ENCODE data around the gene TMBIM6.

Gene TMBIM6

DNA sequence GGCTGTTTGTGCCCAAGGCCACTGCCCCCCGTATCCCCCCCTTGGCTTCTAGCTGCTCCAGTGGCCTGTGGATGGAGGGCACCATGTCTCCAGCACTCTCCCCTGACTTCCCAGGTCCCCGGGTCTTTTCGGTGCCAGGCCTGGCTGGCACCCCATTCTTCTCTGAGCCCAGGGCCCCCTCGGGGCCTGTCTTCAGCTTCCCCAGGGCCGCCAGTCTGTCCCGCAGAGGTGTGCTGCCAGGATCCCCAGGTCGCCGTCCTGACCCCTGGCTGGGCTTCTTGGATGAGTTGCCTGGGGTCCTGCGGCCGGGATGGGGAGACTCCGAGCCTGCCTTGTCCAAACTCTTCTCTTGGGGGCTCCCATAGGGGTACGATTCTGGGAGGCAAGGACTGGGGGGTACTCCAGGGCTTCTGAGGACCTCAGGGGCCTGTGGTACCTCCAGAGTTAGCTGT is 54.3 kb downstream of the TMBIM6 start:
- Histone ChIP-seq H3K79me2 (ENCODE audit: control insufficient read depth, insufficient read depth, low read length, poor library complexity) (no peaks in the 10 kb centered on the region), H2BK120ac (ENCODE audit: insufficient read depth, low read length, poor library complexity) (no peak overlapping the region), H3K4me3 (ENCODE audit: low read depth, low read length) (no peak overlapping the region), H3K23ac (ENCODE audit: low read length) (no peak overlapping the region), H2BK12ac (ENCODE audit: low read length) (no peak overlapping the region), H3K4me1 (ENCODE audit: control insufficient read depth in 1 of 2, insufficient read depth in 2 of 2, low read length in 2 of 2) (no peaks in the 10 kb centered on the region), H3K27me3 (ENCODE audit: insufficient read depth, low read length) (no peaks in the 10 kb centered on the region), H3K79me1 (ENCODE audit: low read length) (no peaks in the 10 kb centered on the region), H3K9me3 (ENCODE audit: insufficient read depth, low read depth, low read length) (no peaks in the 10 kb centered on the region), H4K91ac (ENCODE audit: low read depth, low read length) (no peak overlapping the region), H2AK5ac (ENCODE audit: low read length) (no peak overlapping the region), H3K36me3 (ENCODE audit: control insufficient read depth in 1 of 2, insufficient read depth in 2 of 2, low read length in 2 of 2) (peaks cover 69 to 73% of the 10 kb centered on the region in 2 experiments), H3K14ac (ENCODE audit: low read length) (no peak overlapping the region), H3K18ac (ENCODE audit: low read length) (no peak overlapping the region), H4K12ac (ENCODE audit: low read depth, low read length) (no peak overlapping the region), H2AFZ (ENCODE audit: insufficient read depth, low read length, poor library complexity) (no peak overlapping the region), H3K9ac (ENCODE audit: low read length) (no peak overlapping the region), H3K27ac (ENCODE audit: low read depth, low read length) (no peak overlapping the region), H4K8ac (ENCODE audit: low read depth, low read length) (no peak overlapping the region), H2BK5ac (ENCODE audit: low read depth, low read length, poor library complexity) (no peak overlapping the region), H3K4me2 (ENCODE audit: low read length) (no peak overlapping the region), H3K4ac (ENCODE audit: low read depth, low read length) (no peak overlapping the region)
- no peak for DNase-seq
- no CpG with 5 or more reads among the region's 12 CpGs for WGBS (ENCODE audit: extremely low coverage, insufficient coverage, insufficient read length)

- H4K91ac ChIP-seq (ENCODE audit: low read depth, low read length): no peak overlapping the region
- no peak overlapping the region for H2AK5ac ChIP-seq (ENCODE audit: low read length)
- H2BK12ac ChIP-seq (ENCODE audit: low read length): no peak overlapping the region
- DNase-seq: no peak
- H3K18ac ChIP-seq (ENCODE audit: low read length): no peak overlapping the region
- H2BK5ac ChIP-seq (ENCODE audit: low read depth, low read length, poor library complexity): no peak overlapping the region
- H3K4me3 ChIP-seq (ENCODE audit: low read depth, low read length): no peak overlapping the region
- H4K12ac ChIP-seq (ENCODE audit: low read depth, low read length): no peak overlapping the region
- H4K8ac ChIP-seq (ENCODE audit: low read depth, low read length): no peak overlapping the region
- H3K14ac ChIP-seq (ENCODE audit: low read length): no peak overlapping the region
- no peak overlapping the region for H3K4ac ChIP-seq (ENCODE audit: low read depth, low read length)
- no peak overlapping the region for H3K23ac ChIP-seq (ENCODE audit: low read length)
- WGBS (ENCODE audit: extremely low coverage, insufficient coverage, insufficient read length): no CpG with 5 or more reads among the region's 12 CpGs
- no peak overlapping the region for H3K4me2 ChIP-seq (ENCODE audit: low read length)
- peaks cover 73 to 76% of the 10 kb centered on the region in 2 experiments for H3K36me3 ChIP-seq (ENCODE audit: control insufficient read depth in 1 of 2, insufficient read depth in 2 of 2, low read length in 2 of 2)
- no peak overlapping the region for H3K9ac ChIP-seq (ENCODE audit: low read length)
- no peak overlapping the region for H2BK120ac ChIP-seq (ENCODE audit: insufficient read depth, low read length, poor library complexity)
- H2AFZ ChIP-seq (ENCODE audit: insufficient read depth, low read length, poor library complexity): no peak overlapping the region
- H3K27ac ChIP-seq (ENCODE audit: low read depth, low read length): no peak overlapping the region
- no peaks in the 10 kb centered on the region for H3K27me3 ChIP-seq (ENCODE audit: insufficient read depth, low read length)
- H3K79me1 ChIP-seq (ENCODE audit: low read length): no peaks in the 10 kb centered on the region
- H3K9me3 ChIP-seq (ENCODE audit: insufficient read depth, low read depth, low read length): peaks cover 2% of the 10 kb centered on the region
- H3K79me2 ChIP-seq (ENCODE audit: control insufficient read depth, insufficient read depth, low read length, poor library complexity): no peaks in the 10 kb centered on the region
- H3K4me1 ChIP-seq (ENCODE audit: control insufficient read depth in 1 of 2, insufficient read depth in 2 of 2, low read length in 2 of 2): no peaks in the 10 kb centered on the region
These were observed 54.8 kb downstream of the TMBIM6 start for GRCh38 chr12:49796155-49796554.

DNA sequence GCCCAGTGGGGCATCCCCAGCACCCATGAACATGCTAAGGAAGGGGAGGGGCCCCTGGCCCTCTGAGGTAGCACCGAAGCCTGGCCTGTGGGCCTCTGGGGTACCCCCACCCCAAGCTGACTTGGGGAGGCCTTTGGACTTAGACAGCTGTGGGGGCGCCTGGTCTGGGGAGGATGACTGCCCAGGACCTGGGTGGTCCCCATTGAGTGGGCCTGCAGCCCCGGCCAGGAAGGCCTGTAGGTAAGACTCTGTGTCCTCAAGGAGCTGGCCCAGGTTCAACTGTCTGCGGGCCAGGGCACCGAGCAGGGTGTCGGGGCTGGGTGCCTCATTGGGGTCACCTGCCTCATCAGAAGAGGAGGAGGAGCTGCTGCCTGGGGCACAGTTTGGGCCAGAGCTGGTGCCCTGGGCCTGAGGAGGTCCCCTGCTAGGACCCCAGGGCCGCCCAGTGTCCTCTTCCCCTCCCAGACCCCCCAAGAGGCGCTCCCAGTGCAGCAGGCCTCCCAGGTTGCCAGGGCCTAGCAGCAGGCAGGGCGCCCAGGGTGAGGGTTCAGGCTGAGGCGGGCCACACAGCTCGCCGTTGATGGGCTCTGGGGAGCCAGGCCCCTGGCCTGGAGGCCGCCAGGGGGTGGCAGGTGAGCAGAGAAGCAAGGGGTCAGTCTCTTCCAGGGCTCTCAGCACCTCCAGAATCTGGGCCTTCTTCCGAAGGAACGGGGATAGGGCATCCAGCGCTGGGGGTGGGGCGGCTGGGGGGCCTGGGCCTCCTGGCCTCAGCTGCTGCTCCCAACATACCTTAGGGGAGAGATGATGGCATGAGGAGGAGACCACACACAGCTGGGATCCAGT is 55.5 kb downstream of the TMBIM6 start:
- no peaks in the 10 kb centered on the region for H3K27me3 ChIP-seq (ENCODE audit: insufficient read depth, low read length)
- no peak overlapping the region for H3K9ac ChIP-seq (ENCODE audit: low read length)
- no peak overlapping the region for H2BK12ac ChIP-seq (ENCODE audit: low read length)
- no peaks in the 10 kb centered on the region for H3K79me2 ChIP-seq (ENCODE audit: control insufficient read depth, insufficient read depth, low read length, poor library complexity)
- H3K4me3 ChIP-seq (ENCODE audit: low read depth, low read length): no peak overlapping the region
- H4K12ac ChIP-seq (ENCODE audit: low read depth, low read length): no peak overlapping the region
- no peak overlapping the region for H3K23ac ChIP-seq (ENCODE audit: low read length)
- no peak overlapping the region for H2BK120ac ChIP-seq (ENCODE audit: insufficient read depth, low read length, poor library complexity)
- H3K27ac ChIP-seq (ENCODE audit: low read depth, low read length): no peak overlapping the region
- no peak overlapping the region for H3K4ac ChIP-seq (ENCODE audit: low read depth, low read length)
- DNase-seq: no peak
- no peak overlapping the region for H4K91ac ChIP-seq (ENCODE audit: low read depth, low read length)
- no peak overlapping the region for H2AFZ ChIP-seq (ENCODE audit: insufficient read depth, low read length, poor library complexity)
- H2AK5ac ChIP-seq (ENCODE audit: low read length): no peak overlapping the region
- H3K4me2 ChIP-seq (ENCODE audit: low read length): no peak overlapping the region
- H3K36me3 ChIP-seq (ENCODE audit: control insufficient read depth in 1 of 2, insufficient read depth in 2 of 2, low read length in 2 of 2): peaks cover 74 to 77% of the 10 kb centered on the region in 2 experiments
- H3K9me3 ChIP-seq (ENCODE audit: insufficient read depth, low read depth, low read length): peaks cover 3% of the 10 kb centered on the region
- no peak overlapping the region for H4K8ac ChIP-seq (ENCODE audit: low read depth, low read length)
- WGBS (ENCODE audit: extremely low coverage, insufficient coverage, insufficient read length): no CpG with 5 or more reads among the region's 17 CpGs
- H3K14ac ChIP-seq (ENCODE audit: low read length): no peak overlapping the region
- no peak overlapping the region for H3K18ac ChIP-seq (ENCODE audit: low read length)
- no peaks in the 10 kb centered on the region for H3K79me1 ChIP-seq (ENCODE audit: low read length)
- H2BK5ac ChIP-seq (ENCODE audit: low read depth, low read length, poor library complexity): no peak overlapping the region
- H3K4me1 ChIP-seq (ENCODE audit: control insufficient read depth in 1 of 2, insufficient read depth in 2 of 2, low read length in 2 of 2): no peaks in the 10 kb centered on the region

GRCh38 chr12:49797449-49797776 is 56.1 kb downstream of the TMBIM6 start:
- Histone ChIP-seq H2BK5ac (ENCODE audit: low read depth, low read length, poor library complexity) (no peak overlapping the region), H2BK12ac (ENCODE audit: low read length) (no peak overlapping the region), H2AFZ (ENCODE audit: insufficient read depth, low read length, poor library complexity) (no peak overlapping the region), H4K12ac (ENCODE audit: low read depth, low read length) (no peak overlapping the region), H3K27ac (ENCODE audit: low read depth, low read length) (no peak overlapping the region), H3K4me1 (ENCODE audit: control insufficient read depth in 1 of 2, insufficient read depth in 2 of 2, low read length in 2 of 2) (no peaks in the 10 kb centered on the region), H3K9ac (ENCODE audit: low read length) (no peak overlapping the region), H3K27me3 (ENCODE audit: insufficient read depth, low read length) (no peaks in the 10 kb centered on the region), H2BK120ac (ENCODE audit: insufficient read depth, low read length, poor library complexity) (no peak overlapping the region), H4K8ac (ENCODE audit: low read depth, low read length) (no peak overlapping the region), H3K36me3 (ENCODE audit: control insufficient read depth in 1 of 2, insufficient read depth in 2 of 2, low read length in 2 of 2) (peaks cover 69 to 73% of the 10 kb centered on the region in 2 experiments), H2AK5ac (ENCODE audit: low read length) (no peak overlapping the region), H3K9me3 (ENCODE audit: insufficient read depth, low read depth, low read length) (peaks cover 3% of the 10 kb centered on the region), H3K18ac (ENCODE audit: low read length) (no peak overlapping the region), H3K79me1 (ENCODE audit: low read length) (no peaks in the 10 kb centered on the region), H3K4ac (ENCODE audit: low read depth, low read length) (no peak overlapping the region), H3K14ac (ENCODE audit: low read length) (no peak overlapping the region), H4K91ac (ENCODE audit: low read depth, low read length) (no peak overlapping the region), H3K23ac (ENCODE audit: low read length) (no peak overlapping the region), H3K79me2 (ENCODE audit: control insufficient read depth, insufficient read depth, low read length, poor library complexity) (no peaks in the 10 kb centered on the region), H3K4me3 (ENCODE audit: low read depth, low read length) (no peak overlapping the region), H3K4me2 (ENCODE audit: low read length) (no peak overlapping the region)
- DNase-seq: no peak
- WGBS (ENCODE audit: extremely low coverage, insufficient coverage, insufficient read length): no CpG with 5 or more reads among the region's 2 CpGs

All from trophoblast cell (in vitro differentiated cells and primary cell).